ENCODE measurements around the gene ZDHHC24. TPM values are rescaled to one million over a fixed set of nuclear protein-coding genes. Genes with fewer than 3 reads are reported as not detected.

The ZDHHC24 gene
- total RNA-seq, 1 experiment from 2014 or later, result 19.4 TPM

DNA sequence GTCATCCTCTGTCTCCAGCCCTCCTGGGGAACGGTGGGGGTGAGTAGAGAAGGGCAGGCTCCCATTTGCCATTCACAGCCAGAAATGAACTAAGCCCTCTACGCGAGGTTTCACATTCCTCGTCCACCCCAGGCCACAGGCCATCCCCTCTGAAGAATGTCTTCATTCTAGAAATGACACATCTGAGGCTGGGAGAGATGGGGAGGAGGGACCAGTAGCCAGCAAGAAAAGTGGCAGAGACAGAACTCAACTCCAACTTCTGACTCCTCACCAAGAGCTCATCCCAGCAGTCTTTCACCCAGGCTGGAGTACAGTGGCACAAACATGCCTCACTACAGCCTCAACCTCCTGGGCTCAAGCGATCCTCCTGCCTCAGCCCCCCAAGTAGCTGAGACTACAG, 19.1 kb upstream of the ZDHHC24 start:
- Histone ChIP-seq H2AFZ (no peak overlapping the region), H4K20me1 (ENCODE audit: insufficient read depth) (no peaks in the 10 kb centered on the region), H3K79me2 (ENCODE audit: low read depth) (no peaks in the 10 kb centered on the region), H3K4me3 (no peak overlapping the region), H3K4me2 (no peak overlapping the region), H3K27ac (no peak overlapping the region), H3K27me3 (ENCODE audit: insufficient read depth, low read depth) (peaks cover 15% of the 10 kb centered on the region; the same call in 1 of the 2 replicates), H3K36me3 (ENCODE audit: low read depth) (no peaks in the 10 kb centered on the region), H3K9me2 (ENCODE audit: insufficient read depth) (no peaks in the 10 kb centered on the region), H3F3A (ENCODE audit: insufficient read depth, low read depth) (no peaks in the 10 kb centered on the region), H3K9me3 (ENCODE audit: insufficient read depth, low read depth) (no peaks in the 10 kb centered on the region), H3K4me1 (replicated peaks; ENCODE audit: insufficient read depth) (peaks cover 5% of the 10 kb centered on the region; the same call in 1 of the 2 replicates)
- ChIA-PET CTCF (no interaction called here), POLR2A (ENCODE audit: unreplicated experiment) (interaction anchor here (0.8 kb wide), 1 partner anchor 19 kb away, joined by 4 read pairs; the partner anchor contains the start of gene ZDHHC24)
- DNase-seq, result no peak
- intact Hi-C loops (cut with micrococcal nuclease; ENCODE audit: unreplicated experiment), result no loop called here
- no TSS peak for BruUV-seq (replicated peaks)
- TF ChIP-seq EZH2 (IDR thresholded peaks at IDR 0.05; ENCODE audit: low read depth) (no peak), CTCF (conservative IDR thresholded peaks at IDR 0.05) (no peak)

DNA sequence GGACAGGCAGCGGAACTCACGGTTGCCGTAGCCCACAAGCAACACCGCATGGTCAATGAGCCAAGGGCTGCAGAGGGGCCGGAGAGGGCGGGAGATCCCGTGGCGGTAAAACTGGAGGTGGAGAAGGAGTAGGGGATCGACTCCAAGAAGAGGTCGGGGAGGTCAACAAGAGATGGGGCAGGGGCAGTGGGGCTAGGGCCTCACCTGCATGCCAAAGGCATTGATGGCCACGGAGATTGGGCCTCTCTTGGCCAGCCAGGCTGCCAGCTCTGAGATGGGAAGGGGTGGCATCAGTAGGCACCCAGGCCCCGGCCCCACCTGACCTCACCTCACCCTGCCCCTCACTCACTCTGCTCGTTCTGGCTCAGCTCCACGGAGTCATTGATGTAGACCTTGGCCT, 18.7 kb upstream of the ZDHHC24 start:
- POLR2A ChIA-PET (ENCODE audit: unreplicated experiment), result interaction anchor here (0.8 kb wide), 1 partner anchor 19 kb away, joined by 4 read pairs; the partner anchor contains the start of gene ZDHHC24
- TF ChIP-seq CTCF (conservative IDR thresholded peaks at IDR 0.05), result no peak
- TF ChIP-seq EZH2 (IDR thresholded peaks at IDR 0.05; ENCODE audit: low read depth), result no peak
- H3K36me3 ChIP-seq (ENCODE audit: low read depth), result no peaks in the 10 kb centered on the region
- H3K27ac ChIP-seq, result no peak overlapping the region
- CTCF ChIA-PET, result no interaction called here
- no peak overlapping the region for H3K4me2 ChIP-seq
- no peak for DNase-seq
- peaks cover 15% of the 10 kb centered on the region; the same call in 1 of the 2 replicates for H3K27me3 ChIP-seq (ENCODE audit: insufficient read depth, low read depth)
- no peak overlapping the region for H2AFZ ChIP-seq
- no peaks in the 10 kb centered on the region for H3K9me2 ChIP-seq (ENCODE audit: insufficient read depth)
- no peak overlapping the region for H3K4me3 ChIP-seq
- H4K20me1 ChIP-seq (ENCODE audit: insufficient read depth), result no peaks in the 10 kb centered on the region
- no peaks in the 10 kb centered on the region for H3K79me2 ChIP-seq (ENCODE audit: low read depth)
- no TSS peak for BruUV-seq (replicated peaks)
- no peaks in the 10 kb centered on the region for H3K9me3 ChIP-seq (ENCODE audit: insufficient read depth, low read depth)
- H3F3A ChIP-seq (ENCODE audit: insufficient read depth, low read depth), result no peaks in the 10 kb centered on the region
- H3K4me1 ChIP-seq (replicated peaks; ENCODE audit: insufficient read depth), result peaks cover 5% of the 10 kb centered on the region; the same call in 1 of the 2 replicates
- intact Hi-C loops (cut with micrococcal nuclease; ENCODE audit: unreplicated experiment), result no loop called here

DNA sequence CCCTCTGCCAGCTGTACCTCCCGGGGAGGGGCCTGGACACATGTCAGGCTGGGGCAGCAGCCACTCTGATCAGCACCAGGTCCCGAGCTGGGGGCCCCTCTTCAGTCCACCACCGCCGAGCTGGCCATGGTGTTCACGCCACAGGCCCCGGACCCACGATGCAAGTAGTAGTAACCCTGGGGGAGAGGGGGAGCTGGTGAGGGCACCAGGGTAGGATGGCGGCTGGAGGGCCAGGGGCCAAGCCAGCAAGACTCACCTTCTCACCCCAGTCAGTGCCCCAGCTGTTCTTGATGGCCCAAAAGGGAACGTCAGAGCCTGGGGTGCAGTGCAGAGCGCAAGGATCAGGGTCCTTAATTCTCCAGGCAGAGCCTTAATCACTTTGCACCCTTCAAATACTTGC, 18.0 kb upstream of the ZDHHC24 start:
- ChIA-PET CTCF (no interaction called here), POLR2A (ENCODE audit: unreplicated experiment) (interaction anchor here (0.7 kb wide), 1 partner anchor 266 kb away, joined by 3 read pairs; no protein-coding TSS in a partner anchor)
- H3K27me3 ChIP-seq (ENCODE audit: insufficient read depth, low read depth), result peaks cover 15% of the 10 kb centered on the region; the same call in 1 of the 2 replicates
- DNase-seq, result no peak
- H4K20me1 ChIP-seq (ENCODE audit: insufficient read depth), result no peaks in the 10 kb centered on the region
- H3K9me2 ChIP-seq (ENCODE audit: insufficient read depth), result no peaks in the 10 kb centered on the region
- no peaks in the 10 kb centered on the region for H3F3A ChIP-seq (ENCODE audit: insufficient read depth, low read depth)
- H3K4me3 ChIP-seq, result no peak overlapping the region
- intact Hi-C loops (cut with micrococcal nuclease; ENCODE audit: unreplicated experiment), result no loop called here
- no peak for TF ChIP-seq EZH2 (IDR thresholded peaks at IDR 0.05; ENCODE audit: low read depth)
- TF ChIP-seq CTCF (conservative IDR thresholded peaks at IDR 0.05), result no peak
- H3K4me2 ChIP-seq, result no peak overlapping the region
- no peaks in the 10 kb centered on the region for H3K36me3 ChIP-seq (ENCODE audit: low read depth)
- no peak overlapping the region for H2AFZ ChIP-seq
- BruUV-seq (replicated peaks), result no TSS peak
- H3K79me2 ChIP-seq (ENCODE audit: low read depth), result no peaks in the 10 kb centered on the region
- peaks cover 5% of the 10 kb centered on the region; the same call in 1 of the 2 replicates for H3K4me1 ChIP-seq (replicated peaks; ENCODE audit: insufficient read depth)
- H3K9me3 ChIP-seq (ENCODE audit: insufficient read depth, low read depth), result no peaks in the 10 kb centered on the region
- H3K27ac ChIP-seq, result no peak overlapping the region
